OCI-LY7 (cell line): ENCODE data around the gene TAAR5.
"Not testable (repeated sequence)": the region's sequence is repeated elsewhere in the genome, so short reads cannot be mapped to it uniquely, and the experiment has no call there.

Experiments
- EZH2phosphoT487 ChIP-seq: fragments of 200-600 bp; sonication (generic); IDR thresholded peaks from 2 replicates; pipeline ENCODE4 v1.6.1; 2018; ENCODE audit warnings: low read depth, borderline replicate concordance, mild to moderate bottlenecking, mixed run types, antibody characterized with exemption, low read length, moderate library complexity, mixed read lengths
- TF ChIP-seq, protein P1 (sequence below): fragments of 200-600 bp; sonication (generic); conservative IDR thresholded peaks from 2 replicates; pipeline ENCODE4 v1.5.1; 2014; ENCODE audit warnings: mild to moderate bottlenecking, antibody characterized with exemption, low read length, moderate library complexity, mixed read lengths

DNA sequence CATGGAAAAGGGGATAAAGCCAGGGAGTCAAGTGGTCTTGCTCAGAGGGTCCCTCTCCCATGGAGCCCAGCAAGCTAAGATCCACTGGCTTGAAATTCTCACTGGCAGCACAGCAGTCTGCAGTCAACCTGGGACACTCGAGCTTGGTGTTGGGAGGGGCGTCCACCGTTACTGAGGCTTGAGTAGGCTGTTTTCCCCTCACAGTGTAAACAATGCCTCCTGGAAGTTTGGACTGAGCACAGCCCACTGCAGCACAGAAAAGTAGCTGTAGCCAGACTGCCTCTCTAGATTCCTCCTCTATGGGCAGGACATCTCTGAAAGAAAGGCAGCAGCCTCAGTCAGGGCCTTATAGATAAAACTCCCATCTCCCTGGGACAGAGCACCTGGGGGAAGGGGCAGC is 45.7 kb upstream of the TAAR5 start:
- TF ChIP-seq, protein P1, sequence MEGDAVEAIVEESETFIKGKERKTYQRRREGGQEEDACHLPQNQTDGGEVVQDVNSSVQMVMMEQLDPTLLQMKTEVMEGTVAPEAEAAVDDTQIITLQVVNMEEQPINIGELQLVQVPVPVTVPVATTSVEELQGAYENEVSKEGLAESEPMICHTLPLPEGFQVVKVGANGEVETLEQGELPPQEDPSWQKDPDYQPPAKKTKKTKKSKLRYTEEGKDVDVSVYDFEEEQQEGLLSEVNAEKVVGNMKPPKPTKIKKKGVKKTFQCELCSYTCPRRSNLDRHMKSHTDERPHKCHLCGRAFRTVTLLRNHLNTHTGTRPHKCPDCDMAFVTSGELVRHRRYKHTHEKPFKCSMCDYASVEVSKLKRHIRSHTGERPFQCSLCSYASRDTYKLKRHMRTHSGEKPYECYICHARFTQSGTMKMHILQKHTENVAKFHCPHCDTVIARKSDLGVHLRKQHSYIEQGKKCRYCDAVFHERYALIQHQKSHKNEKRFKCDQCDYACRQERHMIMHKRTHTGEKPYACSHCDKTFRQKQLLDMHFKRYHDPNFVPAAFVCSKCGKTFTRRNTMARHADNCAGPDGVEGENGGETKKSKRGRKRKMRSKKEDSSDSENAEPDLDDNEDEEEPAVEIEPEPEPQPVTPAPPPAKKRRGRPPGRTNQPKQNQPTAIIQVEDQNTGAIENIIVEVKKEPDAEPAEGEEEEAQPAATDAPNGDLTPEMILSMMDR = not testable (repeated sequence)
- not testable (repeated sequence) for TF ChIP-seq EZH2phosphoT487
